ENCODE results near the gene LRG1. TPM values are rescaled to one million over a fixed set of nuclear protein-coding genes. Genes with fewer than 3 reads are reported as not detected.

LRG1 gene
- total and polyA plus RNA-seq, 10 of the 15 experiments (the other 5 are each of a cell fraction or from before 2014, with no cell fraction given), result 0.29 to 4.7 (median 0.58) TPM

DNA sequence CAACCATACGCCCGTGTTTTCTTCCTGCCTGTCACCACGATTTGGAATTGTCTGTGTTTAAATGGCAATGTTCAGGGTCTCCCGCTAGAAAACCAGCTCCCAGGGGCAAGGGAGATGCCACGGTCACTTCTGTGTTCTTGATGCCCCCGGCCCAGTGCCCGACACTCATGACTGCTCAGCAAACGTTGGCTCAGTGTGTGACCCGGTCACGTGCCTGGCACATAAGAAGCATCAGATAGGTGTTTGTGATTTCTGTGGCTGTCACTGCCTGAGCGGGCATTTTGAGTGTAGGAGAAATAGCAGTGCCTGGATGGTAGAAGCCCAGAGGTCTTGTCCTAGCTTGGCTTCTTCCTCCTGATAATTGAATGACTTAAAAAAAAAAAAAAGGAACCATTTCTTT is 52.3 kb downstream of the LRG1 start:
- BruUV-seq (replicated peaks), result no TSS peak
- ChIA-PET SMC1A (ENCODE audit: uncharacterized antibody, unreplicated experiment) (no interaction called here), CTCF (no interaction called here), RAD21 (ENCODE audit: unreplicated experiment) (no interaction called here), POLR2A (no interaction called here)
- DNase-seq (ENCODE audit: low read depth, low spot score) (no peak), FAIRE-seq (no peak), ATAC-seq (no peak)
- peaks cover 9 to 11% of the 10 kb centered on the region in 2 experiments; a peak in 3 of 4 replicates for H3K36me3 ChIP-seq (ENCODE audit: control insufficient read depth in 2 of 2, insufficient read depth in 2 of 2, low read length in 1 of 2)
- no peak overlapping the region for H3K4me2 ChIP-seq (ENCODE audit: control insufficient read depth, insufficient read depth)
- intact Hi-C loops (cut with micrococcal nuclease; ENCODE audit: unreplicated experiment) (no loop called here), in situ Hi-C loops (cut with MboI) (no loop called here)
- no peaks in the 10 kb centered on the region for H4K20me1 ChIP-seq (ENCODE audit: control insufficient read depth, insufficient read depth)
- no peaks in the 10 kb centered on the region for H3K4me1 ChIP-seq (ENCODE audit: control insufficient read depth, insufficient read depth, low read length)
- no peak overlapping the region for H3K27ac ChIP-seq (ENCODE audit: control insufficient read depth, insufficient read depth)
- H3K9me3 ChIP-seq (replicated peaks; ENCODE audit: control insufficient read depth, insufficient read depth, low read length), result no peaks in the 10 kb centered on the region
- no peak overlapping the region for H3K4me3 ChIP-seq
- H3K79me2 ChIP-seq (ENCODE audit: control insufficient read depth, insufficient read depth, low read length), result no peaks in the 10 kb centered on the region
- TF ChIP-seq BMI1 (IDR thresholded peaks at IDR 0.05; ENCODE audit: borderline replicate concordance) (no peak), RAD21 (IDR thresholded peaks at IDR 0.05; ENCODE audit: insufficient read depth, low read depth, low read length) (no peak), BCLAF1 (IDR thresholded peaks at IDR 0.05) (no peak), NBN (IDR thresholded peaks at IDR 0.05) (no peak), ASH2L (IDR thresholded peaks at IDR 0.05; ENCODE audit: borderline replicate concordance, low read depth) (no peak), JUND (IDR thresholded peaks at IDR 0.05; ENCODE audit: low read depth, low read length) (no peak), BRCA1 (IDR thresholded peaks at IDR 0.05; ENCODE audit: low read depth, low read length) (no peak), NKRF (conservative IDR thresholded peaks at IDR 0.05) (no peak), GABPA (IDR thresholded peaks at IDR 0.05; ENCODE audit: low read depth) (no peak), KDM1A (IDR thresholded peaks at IDR 0.05; ENCODE audit: borderline replicate concordance) (no peak), ATF7 (IDR thresholded peaks at IDR 0.05; ENCODE audit: low read depth) (no peak)
- TF ChIP-seq, protein P1, sequence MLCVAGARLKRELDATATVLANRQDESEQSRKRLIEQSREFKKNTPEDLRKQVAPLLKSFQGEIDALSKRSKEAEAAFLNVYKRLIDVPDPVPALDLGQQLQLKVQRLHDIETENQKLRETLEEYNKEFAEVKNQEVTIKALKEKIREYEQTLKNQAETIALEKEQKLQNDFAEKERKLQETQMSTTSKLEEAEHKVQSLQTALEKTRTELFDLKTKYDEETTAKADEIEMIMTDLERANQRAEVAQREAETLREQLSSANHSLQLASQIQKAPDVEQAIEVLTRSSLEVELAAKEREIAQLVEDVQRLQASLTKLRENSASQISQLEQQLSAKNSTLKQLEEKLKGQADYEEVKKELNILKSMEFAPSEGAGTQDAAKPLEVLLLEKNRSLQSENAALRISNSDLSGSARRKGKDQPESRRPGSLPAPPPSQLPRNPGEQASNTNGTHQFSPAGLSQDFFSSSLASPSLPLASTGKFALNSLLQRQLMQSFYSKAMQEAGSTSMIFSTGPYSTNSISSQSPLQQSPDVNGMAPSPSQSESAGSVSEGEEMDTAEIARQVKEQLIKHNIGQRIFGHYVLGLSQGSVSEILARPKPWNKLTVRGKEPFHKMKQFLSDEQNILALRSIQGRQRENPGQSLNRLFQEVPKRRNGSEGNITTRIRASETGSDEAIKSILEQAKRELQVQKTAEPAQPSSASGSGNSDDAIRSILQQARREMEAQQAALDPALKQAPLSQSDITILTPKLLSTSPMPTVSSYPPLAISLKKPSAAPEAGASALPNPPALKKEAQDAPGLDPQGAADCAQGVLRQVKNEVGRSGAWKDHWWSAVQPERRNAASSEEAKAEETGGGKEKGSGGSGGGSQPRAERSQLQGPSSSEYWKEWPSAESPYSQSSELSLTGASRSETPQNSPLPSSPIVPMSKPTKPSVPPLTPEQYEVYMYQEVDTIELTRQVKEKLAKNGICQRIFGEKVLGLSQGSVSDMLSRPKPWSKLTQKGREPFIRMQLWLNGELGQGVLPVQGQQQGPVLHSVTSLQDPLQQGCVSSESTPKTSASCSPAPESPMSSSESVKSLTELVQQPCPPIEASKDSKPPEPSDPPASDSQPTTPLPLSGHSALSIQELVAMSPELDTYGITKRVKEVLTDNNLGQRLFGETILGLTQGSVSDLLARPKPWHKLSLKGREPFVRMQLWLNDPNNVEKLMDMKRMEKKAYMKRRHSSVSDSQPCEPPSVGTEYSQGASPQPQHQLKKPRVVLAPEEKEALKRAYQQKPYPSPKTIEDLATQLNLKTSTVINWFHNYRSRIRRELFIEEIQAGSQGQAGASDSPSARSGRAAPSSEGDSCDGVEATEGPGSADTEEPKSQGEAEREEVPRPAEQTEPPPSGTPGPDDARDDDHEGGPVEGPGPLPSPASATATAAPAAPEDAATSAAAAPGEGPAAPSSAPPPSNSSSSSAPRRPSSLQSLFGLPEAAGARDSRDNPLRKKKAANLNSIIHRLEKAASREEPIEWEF (IDR thresholded peaks at IDR 0.05; ENCODE audit: insufficient replicate concordance, low read depth, low read length), result no peak
- H3K9ac ChIP-seq (ENCODE audit: control insufficient read depth, insufficient read depth, low read length), result no peak overlapping the region
- H3K27me3 ChIP-seq (replicated peaks in 1 of 2; ENCODE audit: control insufficient read depth in 2 of 2, insufficient read depth in 2 of 2, low read length in 1 of 2), result no peaks in the 10 kb centered on the region
- H2AFZ ChIP-seq (ENCODE audit: control insufficient read depth, low read depth, low read length), result no peak overlapping the region
- 90% methylated on average over 11 of the region's 11 CpGs for WGBS (ENCODE audit: insufficient coverage, insufficient replicate concordance, low lambda C conversion rate, missing lambda C conversion rate)
